Stimulated activated CD8-positive, alpha-beta memory T cell treated with anti-CD3 and anti-CD28 coated beads, Interleukin-7, amount 100 ng/mL, for 4 hours (primary cell): Measurements from ENCODE around the gene FURIN.
"Not testable (repeated sequence)": the region's sequence is repeated elsewhere in the genome, so short reads cannot be mapped to it uniquely, and the experiment has no call there.

Source experiments
- DNase-seq, 2 donors: peaks; one replicate each; pipeline ENCODE4 v3.0.0-alpha.2; 2020; ENCODE audit warnings: low read depth in 2 of 2

The FURIN gene

DNA sequence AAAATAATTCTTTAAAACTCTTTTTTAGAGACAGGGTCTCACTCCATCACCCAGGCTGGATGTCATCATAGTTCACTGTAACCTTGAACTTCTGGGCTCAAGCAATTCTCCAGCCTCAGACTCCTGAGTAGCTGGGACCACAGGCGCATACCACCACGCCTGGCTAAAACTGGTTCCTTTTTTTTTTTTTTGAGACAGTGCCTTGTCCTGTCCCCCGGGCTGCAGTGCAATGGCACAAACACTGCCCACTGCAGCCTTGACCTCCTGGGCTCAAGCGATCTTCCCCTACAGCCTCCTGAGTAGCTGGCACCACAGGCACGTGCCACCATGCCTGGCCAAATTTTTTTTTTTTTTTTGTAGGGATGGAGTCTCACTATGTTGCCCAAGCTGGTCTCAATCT, 23.7 kb upstream of the FURIN start:
- DNase-seq: no peak

GRCh38 chr15:90845201-90845949, 23.0 kb upstream of the FURIN start:
- no peak for DNase-seq

DNA sequence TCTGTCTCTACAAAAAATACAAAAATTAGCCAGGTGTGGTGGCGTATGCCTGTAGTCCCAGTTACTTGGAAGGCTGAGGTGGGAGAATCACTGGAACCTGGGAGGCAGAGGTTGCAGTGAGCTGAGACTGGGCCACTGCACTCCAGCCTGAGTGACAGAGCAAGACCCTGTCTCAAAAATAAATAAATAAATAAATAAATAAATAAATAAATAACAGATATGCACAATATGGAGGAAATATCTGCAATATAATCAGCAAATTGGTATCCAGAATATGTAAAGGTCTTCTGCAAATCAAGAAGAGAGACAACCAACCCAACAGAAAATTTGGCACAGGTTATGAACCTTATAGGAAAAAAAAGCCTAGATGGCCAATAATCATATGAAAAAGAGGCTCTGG, 19.0 kb upstream of the FURIN start:
- DNase-seq: not testable (repeated sequence)

GRCh38 chr15:90851114-90851513, 17.3 kb upstream of the FURIN start:
- peak in 1 of 2 donors; percentile 38 for DNase-seq

DNA sequence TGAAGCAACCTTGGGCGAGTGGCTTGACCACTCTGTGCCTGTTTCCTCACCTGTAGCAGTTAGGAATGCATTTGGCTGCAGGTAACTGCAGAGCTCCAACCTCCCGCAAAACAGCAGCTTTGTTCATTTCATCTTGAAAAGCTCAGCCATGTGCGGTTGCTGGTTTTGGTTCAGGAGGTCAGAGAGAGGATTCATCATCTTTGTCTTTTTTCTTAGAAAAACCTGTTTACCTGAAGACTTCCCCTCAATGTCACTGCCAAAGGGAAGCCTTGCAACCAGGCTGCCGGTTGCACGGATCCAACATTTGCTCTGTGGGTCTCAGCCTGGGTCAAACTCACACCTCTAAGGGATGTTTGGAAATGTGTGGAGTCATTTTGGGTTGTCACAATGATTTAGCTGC, 16.4 kb upstream of the FURIN start:
- no peak for DNase-seq

GRCh38 chr15:90855139-90855538, 13.2 kb upstream of the FURIN start:
- no peak for DNase-seq

DNA sequence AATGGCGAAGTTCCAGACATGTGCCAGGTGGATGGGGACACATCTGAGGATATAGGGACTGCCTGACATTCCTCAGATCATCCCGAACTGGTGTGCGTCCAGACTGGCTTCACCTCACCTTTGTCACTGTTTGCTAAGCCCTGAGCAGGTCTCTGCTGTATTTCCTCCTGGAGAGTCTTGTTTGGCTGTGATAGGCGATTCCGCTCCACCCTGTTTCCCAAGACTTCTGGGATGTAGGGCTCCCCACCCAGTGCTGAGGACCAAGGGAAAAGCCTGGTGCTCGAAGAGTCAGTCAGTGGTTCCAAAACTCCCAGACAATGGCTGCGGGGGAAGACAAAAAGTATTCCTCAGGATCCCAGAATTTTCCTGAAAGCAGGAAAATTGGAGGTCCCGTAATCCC, 11.1 kb upstream of the FURIN start:
- DNase-seq: no peak

- DNase-seq: no peak
Measured at GRCh38 chr15:90857883-90858443, 10.4 kb upstream of the FURIN start.

- DNase-seq: no peak
Measured at GRCh38 chr15:90859234-90860131, 8.9 kb upstream of the FURIN start.

DNA sequence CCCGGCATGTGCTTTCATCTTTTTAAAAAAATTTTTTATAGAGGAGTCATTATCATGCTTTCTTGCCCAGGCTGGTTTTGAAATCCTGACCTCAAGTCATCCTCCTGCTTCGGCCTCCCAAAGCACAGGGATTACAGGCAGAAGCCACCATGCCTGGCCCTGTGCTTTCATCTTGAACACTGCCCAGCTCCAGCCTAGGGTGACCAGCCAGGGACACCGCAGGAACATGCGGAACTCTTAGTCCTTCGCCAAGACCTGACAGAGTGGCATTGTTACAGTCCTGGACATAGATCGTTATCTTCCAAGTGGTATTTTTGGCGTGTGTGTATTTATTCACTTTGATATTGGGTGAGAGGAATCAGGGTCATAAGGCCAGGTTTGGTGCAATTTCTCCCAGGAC, 7.9 kb upstream of the FURIN start:
- no peak for DNase-seq

DNA sequence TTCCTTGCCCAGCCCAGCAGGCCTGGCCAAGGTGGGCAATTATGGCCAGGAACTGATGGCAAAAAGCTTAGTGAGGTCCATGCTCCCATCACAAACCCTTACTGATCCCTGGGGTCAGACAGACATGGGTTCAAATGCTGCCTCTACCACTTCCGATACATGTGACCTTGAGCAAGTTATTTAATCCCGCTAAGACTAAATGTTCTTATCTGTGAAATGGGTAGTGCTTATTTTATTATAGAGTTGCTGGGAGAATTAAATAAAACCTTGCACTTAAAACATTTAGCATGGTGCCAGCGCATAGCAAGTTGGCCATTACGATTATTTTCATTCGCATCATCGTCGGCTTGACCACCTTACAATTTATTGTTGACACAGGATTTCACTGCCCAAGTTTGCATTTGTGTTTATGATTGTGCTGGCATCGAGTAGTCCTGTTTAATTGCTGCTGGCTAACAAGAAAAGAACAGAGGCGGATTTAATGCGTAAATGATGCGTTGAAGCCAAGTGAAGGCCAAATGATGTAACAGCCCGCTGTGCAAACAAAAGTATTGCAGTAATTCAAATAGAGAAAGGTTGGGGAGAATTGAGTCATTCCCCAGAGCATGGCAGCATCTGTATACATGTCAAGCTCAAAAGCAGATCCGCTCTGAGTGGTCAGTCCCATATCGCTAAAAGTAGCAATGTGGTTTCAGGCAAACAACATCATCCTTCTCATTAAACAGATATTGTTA, 7.3 kb upstream of the FURIN start:
- DNase-seq: no peak

GRCh38 chr15:90862487-90862886, 5.9 kb upstream of the FURIN start:
- no peak for DNase-seq

DNA sequence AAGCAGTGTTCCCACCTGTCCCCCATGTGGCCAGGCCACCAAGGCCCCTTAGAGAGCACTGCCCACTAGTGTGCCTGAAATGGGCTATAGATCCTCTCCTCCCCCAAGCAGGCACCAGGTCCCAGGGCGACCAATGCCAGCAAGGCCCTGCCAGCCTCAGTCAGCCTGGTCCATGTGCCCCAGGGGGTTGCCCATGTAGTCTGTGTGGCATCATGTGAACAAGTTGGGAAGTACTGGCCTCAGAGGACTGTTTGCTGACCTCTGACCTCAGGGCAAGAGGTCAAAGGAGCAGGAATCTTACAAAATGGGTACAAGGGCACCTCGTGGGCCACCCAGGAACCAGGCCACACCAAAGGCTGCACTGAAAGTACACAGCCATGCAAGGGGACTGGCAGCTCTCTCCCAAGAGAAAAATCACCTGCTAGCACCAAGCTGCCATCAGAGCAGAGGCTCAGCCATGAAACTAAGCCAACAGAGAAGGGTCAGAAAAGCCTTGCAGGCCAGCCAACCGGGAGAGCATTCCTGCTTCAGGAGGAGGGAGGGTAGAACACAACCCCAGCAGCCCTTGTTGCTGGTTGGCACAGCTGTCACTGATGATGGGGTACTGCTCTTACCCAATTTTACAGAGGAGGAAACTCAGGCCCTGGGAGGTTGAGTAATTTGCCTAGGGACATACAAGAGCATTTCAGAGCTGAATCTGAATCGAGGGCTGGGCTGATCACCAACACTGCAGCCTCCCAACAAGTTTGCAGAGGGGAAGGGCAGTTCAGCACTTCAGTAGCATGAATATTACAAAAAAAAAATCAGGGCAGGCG, 5.2 kb upstream of the FURIN start:
- DNase-seq: no peak

GRCh38 chr15:90863987-90864386, 4.4 kb upstream of the FURIN start:
- no peak for DNase-seq

DNA sequence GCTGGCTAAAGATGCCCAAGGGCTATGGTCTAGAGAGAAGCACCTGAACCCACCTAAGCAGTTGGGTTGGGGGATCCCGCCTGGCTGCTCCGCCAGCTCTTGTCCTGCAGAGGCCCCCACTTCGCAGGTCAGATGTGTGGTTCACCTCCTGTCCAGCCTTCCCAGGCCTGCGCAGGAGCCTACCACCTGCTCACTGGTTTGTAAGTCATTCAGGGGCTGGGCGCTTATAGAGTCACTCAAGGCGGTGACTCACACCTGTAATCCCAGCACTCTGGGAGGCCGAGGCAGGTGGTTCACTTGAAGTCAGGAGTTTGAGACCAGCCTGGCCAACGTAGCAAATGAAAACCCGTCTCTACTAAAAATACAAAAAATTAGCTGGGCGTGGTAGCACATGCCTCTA, 3.9 kb upstream of the FURIN start:
- DNase-seq: no peak

- DNase-seq: no peak
Measured at GRCh38 chr15:90865702-90866101, 2.7 kb upstream of the FURIN start.

- no peak for DNase-seq
Measured at GRCh38 chr15:90866161-90866715, 2.1 kb upstream of the FURIN start.

GRCh38 chr15:90866800-90867199, 1.6 kb upstream of the FURIN start:
- no peak for DNase-seq

DNA sequence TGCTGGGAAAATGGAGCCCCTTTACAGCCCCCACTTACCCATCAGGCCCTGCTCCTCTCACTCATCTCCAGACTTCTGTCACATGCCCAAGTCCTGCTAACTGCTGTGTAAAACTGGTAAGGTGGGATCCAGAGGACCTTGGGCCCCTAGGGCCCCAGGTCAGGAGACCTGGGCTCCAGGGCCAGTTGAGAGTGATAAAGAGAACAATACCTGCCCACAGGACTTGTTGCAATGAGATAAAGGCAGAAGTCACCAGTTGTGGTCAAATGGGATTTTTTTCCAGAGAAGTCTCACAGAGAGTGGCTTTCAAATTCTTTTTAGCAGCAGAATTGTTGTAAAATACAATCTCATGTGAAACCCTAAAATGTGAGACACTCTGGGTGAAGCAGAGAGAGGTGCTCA, 753 bp downstream of the FURIN start:
- no peak for DNase-seq

- DNase-seq: no peak
Measured at GRCh38 chr15:90869601-90870353, 1.4 kb downstream of the FURIN start.
